Measurements from ENCODE around the gene LRCH1.

Gene LRCH1

GRCh38 chr13:46688306-46688705, 135.3 kb downstream of the LRCH1 start:
- Histone ChIP-seq H3K36me3 (replicated peaks in 1 of 2; ENCODE audit: control insufficient read depth in 2 of 2, insufficient read depth in 2 of 2, low read length in 2 of 2) (peaks cover 0 to 9% of the 10 kb centered on the region in 2 donors), H2AFZ (ENCODE audit: low read length) (no peak overlapping the region), H3K79me1 (ENCODE audit: low read depth, low read length) (no peaks in the 10 kb centered on the region), H3K27me3 (ENCODE audit: control insufficient read depth in 3 of 3, insufficient read depth in 3 of 3, low read depth in 1 of 3, low read length in 3 of 3) (no peaks in the 10 kb centered on the region), H3K4me3 (ENCODE audit: low read length in 2 of 2) (no peak overlapping the region), H3K9ac (ENCODE audit: low read depth, low read length, poor library complexity) (no peak overlapping the region), H4K91ac (ENCODE audit: low read depth, low read length, poor library complexity) (no peak overlapping the region), H3K14ac (ENCODE audit: low read length) (no peak overlapping the region), H2AK5ac (ENCODE audit: low read depth, low read length) (no peak overlapping the region), H3K27ac (replicated peaks; ENCODE audit: low read length) (no peak overlapping the region), H3K4me1 (ENCODE audit: control insufficient read depth in 2 of 2, insufficient read depth in 1 of 2, low read depth in 1 of 2, low read length in 2 of 2) (peaks cover 7 to 8% of the 10 kb centered on the region in 2 donors), H3K4ac (ENCODE audit: low read length) (no peak overlapping the region), H2BK5ac (ENCODE audit: low read length) (no peak overlapping the region), H4K8ac (ENCODE audit: low read depth, low read length) (no peak overlapping the region), H2BK15ac (ENCODE audit: low read length) (no peak overlapping the region), H3K23ac (ENCODE audit: low read depth, low read length, poor library complexity) (no peak overlapping the region), H3K4me2 (ENCODE audit: insufficient read depth, low read length, poor library complexity, severe bottlenecking) (no peak overlapping the region), H3K18ac (ENCODE audit: low read length) (no peak overlapping the region), H2BK120ac (ENCODE audit: low read depth, low read length) (no peak overlapping the region), H3K9me3 (replicated peaks in 1 of 2; ENCODE audit: control insufficient read depth in 2 of 2, insufficient read depth in 1 of 2, low read depth in 1 of 2, low read length in 2 of 2) (no peaks in the 10 kb centered on the region), H2BK12ac (ENCODE audit: low read length) (no peak overlapping the region)
- DNase-seq (ENCODE audit: low spot score): no peak
- no CpG with 5 or more reads among the region's 1 CpG for WGBS, 2 donors (ENCODE audit: extremely low coverage in 2 of 2, insufficient read length in 2 of 2, insufficient replicate concordance in 1 of 2)

- Histone ChIP-seq H4K91ac (ENCODE audit: low read depth, low read length, poor library complexity) (no peak overlapping the region), H3K14ac (ENCODE audit: low read length) (no peak overlapping the region), H4K8ac (ENCODE audit: low read depth, low read length) (no peak overlapping the region), H3K18ac (ENCODE audit: low read length) (no peak overlapping the region), H3K9ac (ENCODE audit: low read depth, low read length, poor library complexity) (peak overlapping the region; percentile 25), H2BK12ac (ENCODE audit: low read length) (no peak overlapping the region), H3K4ac (ENCODE audit: low read length) (no peak overlapping the region), H2AK5ac (ENCODE audit: low read depth, low read length) (no peak overlapping the region), H3K9me3 (replicated peaks in 1 of 2; ENCODE audit: control insufficient read depth in 2 of 2, insufficient read depth in 1 of 2, low read depth in 1 of 2, low read length in 2 of 2) (no peaks in the 10 kb centered on the region), H2AFZ (ENCODE audit: low read length) (no peak overlapping the region), H3K36me3 (replicated peaks in 1 of 2; ENCODE audit: control insufficient read depth in 2 of 2, insufficient read depth in 2 of 2, low read length in 2 of 2) (peaks cover 0 to 79% of the 10 kb centered on the region in 2 donors), H2BK15ac (ENCODE audit: low read length) (no peak overlapping the region), H2BK120ac (ENCODE audit: low read depth, low read length) (no peak overlapping the region), H3K27ac (replicated peaks; ENCODE audit: low read length) (no peak overlapping the region), H3K4me3 (ENCODE audit: low read length in 2 of 2) (no peak overlapping the region), H3K79me1 (ENCODE audit: low read depth, low read length) (no peaks in the 10 kb centered on the region), H2BK5ac (ENCODE audit: low read length) (no peak overlapping the region), H3K4me1 (ENCODE audit: control insufficient read depth in 2 of 2, insufficient read depth in 1 of 2, low read depth in 1 of 2, low read length in 2 of 2) (no peaks in the 10 kb centered on the region), H3K23ac (ENCODE audit: low read depth, low read length, poor library complexity) (no peak overlapping the region), H3K27me3 (ENCODE audit: control insufficient read depth in 3 of 3, insufficient read depth in 3 of 3, low read depth in 1 of 3, low read length in 3 of 3) (no peaks in the 10 kb centered on the region), H3K4me2 (ENCODE audit: insufficient read depth, low read length, poor library complexity, severe bottlenecking) (no peak overlapping the region)
- DNase-seq (ENCODE audit: low spot score): no peak
- no CpG with 5 or more reads among the region's 3 CpGs for WGBS, 2 donors (ENCODE audit: extremely low coverage in 2 of 2, insufficient read length in 2 of 2, insufficient replicate concordance in 1 of 2)
Observed at GRCh38 chr13:46698014-46698413, 145.0 kb downstream of the LRCH1 start.

- DNase-seq (ENCODE audit: low spot score): no peak
- Histone ChIP-seq H2AFZ (ENCODE audit: low read length) (no peak overlapping the region), H3K36me3 (replicated peaks in 1 of 2; ENCODE audit: control insufficient read depth in 2 of 2, insufficient read depth in 2 of 2, low read length in 2 of 2) (peaks cover 0 to 75% of the 10 kb centered on the region in 2 donors), H3K27me3 (ENCODE audit: control insufficient read depth in 3 of 3, insufficient read depth in 3 of 3, low read depth in 1 of 3, low read length in 3 of 3) (no peaks in the 10 kb centered on the region), H3K4me2 (ENCODE audit: insufficient read depth, low read length, poor library complexity, severe bottlenecking) (no peak overlapping the region), H3K9ac (ENCODE audit: low read depth, low read length, poor library complexity) (no peak overlapping the region), H3K4me1 (ENCODE audit: control insufficient read depth in 2 of 2, insufficient read depth in 1 of 2, low read depth in 1 of 2, low read length in 2 of 2) (no peaks in the 10 kb centered on the region), H2BK12ac (ENCODE audit: low read length) (no peak overlapping the region), H3K14ac (ENCODE audit: low read length) (no peak overlapping the region), H3K4me3 (ENCODE audit: low read length in 2 of 2) (no peak overlapping the region), H2BK15ac (ENCODE audit: low read length) (no peak overlapping the region), H3K18ac (ENCODE audit: low read length) (no peak overlapping the region), H2BK120ac (ENCODE audit: low read depth, low read length) (no peak overlapping the region), H3K4ac (ENCODE audit: low read length) (no peak overlapping the region), H2BK5ac (ENCODE audit: low read length) (no peak overlapping the region), H3K23ac (ENCODE audit: low read depth, low read length, poor library complexity) (no peak overlapping the region), H4K8ac (ENCODE audit: low read depth, low read length) (no peak overlapping the region), H3K27ac (replicated peaks; ENCODE audit: low read length) (no peak overlapping the region), H4K91ac (ENCODE audit: low read depth, low read length, poor library complexity) (no peak overlapping the region), H3K79me1 (ENCODE audit: low read depth, low read length) (no peaks in the 10 kb centered on the region), H3K9me3 (replicated peaks in 1 of 2; ENCODE audit: control insufficient read depth in 2 of 2, insufficient read depth in 1 of 2, low read depth in 1 of 2, low read length in 2 of 2) (no peaks in the 10 kb centered on the region), H2AK5ac (ENCODE audit: low read depth, low read length) (no peak overlapping the region)
- no CpG with 5 or more reads among the region's 6 CpGs for WGBS, 2 donors (ENCODE audit: extremely low coverage in 2 of 2, insufficient read length in 2 of 2, insufficient replicate concordance in 1 of 2)
Observed at GRCh38 chr13:46698910-46699460, 146.0 kb downstream of the LRCH1 start.

GRCh38 chr13:46712524-46712923, 159.6 kb downstream of the LRCH1 start:
- H3K36me3 ChIP-seq (replicated peaks in 1 of 2; ENCODE audit: control insufficient read depth in 2 of 2, insufficient read depth in 2 of 2, low read length in 2 of 2): peaks cover 0 to 54% of the 10 kb centered on the region in 2 donors
- no peak for DNase-seq (ENCODE audit: low spot score)
- no peak overlapping the region for H2AK5ac ChIP-seq (ENCODE audit: low read depth, low read length)
- H2BK5ac ChIP-seq (ENCODE audit: low read length): no peak overlapping the region
- no peaks in the 10 kb centered on the region for H3K79me1 ChIP-seq (ENCODE audit: low read depth, low read length)
- H3K4me2 ChIP-seq (ENCODE audit: insufficient read depth, low read length, poor library complexity, severe bottlenecking): no peak overlapping the region
- no peak overlapping the region for H3K27ac ChIP-seq (replicated peaks; ENCODE audit: low read length)
- H4K8ac ChIP-seq (ENCODE audit: low read depth, low read length): no peak overlapping the region
- H3K9ac ChIP-seq (ENCODE audit: low read depth, low read length, poor library complexity): no peak overlapping the region
- no peak overlapping the region for H2BK120ac ChIP-seq (ENCODE audit: low read depth, low read length)
- H3K9me3 ChIP-seq (replicated peaks in 1 of 2; ENCODE audit: control insufficient read depth in 2 of 2, insufficient read depth in 1 of 2, low read depth in 1 of 2, low read length in 2 of 2): no peaks in the 10 kb centered on the region
- H2BK15ac ChIP-seq (ENCODE audit: low read length): no peak overlapping the region
- H3K4ac ChIP-seq (ENCODE audit: low read length): no peak overlapping the region
- H2AFZ ChIP-seq (ENCODE audit: low read length): no peak overlapping the region
- no peak overlapping the region for H3K4me3 ChIP-seq (ENCODE audit: low read length in 2 of 2)
- H3K18ac ChIP-seq (ENCODE audit: low read length): no peak overlapping the region
- WGBS, 2 donors (ENCODE audit: extremely low coverage in 2 of 2, insufficient read length in 2 of 2, insufficient replicate concordance in 1 of 2): no CpG with 5 or more reads among the region's 6 CpGs
- H2BK12ac ChIP-seq (ENCODE audit: low read length): no peak overlapping the region
- no peak overlapping the region for H4K91ac ChIP-seq (ENCODE audit: low read depth, low read length, poor library complexity)
- no peaks in the 10 kb centered on the region for H3K27me3 ChIP-seq (ENCODE audit: control insufficient read depth in 3 of 3, insufficient read depth in 3 of 3, low read depth in 1 of 3, low read length in 3 of 3)
- H3K4me1 ChIP-seq (ENCODE audit: control insufficient read depth in 2 of 2, insufficient read depth in 1 of 2, low read depth in 1 of 2, low read length in 2 of 2): no peaks in the 10 kb centered on the region
- H3K14ac ChIP-seq (ENCODE audit: low read length): no peak overlapping the region
- H3K23ac ChIP-seq (ENCODE audit: low read depth, low read length, poor library complexity): no peak overlapping the region

All from neuronal stem cell (in vitro differentiated cells).